CD4-positive, alpha-beta T cell treated with Interleukin-21 for 1 hour (primary cell): ENCODE data around the gene KIF3C.
A peak's percentile ranks its signal among the peaks of the same experiment; 100 is the strongest.
"Not testable (repeated sequence)": the region's sequence is repeated elsewhere in the genome, so short reads cannot be mapped to it uniquely, and the experiment has no call there.

Experiments used
- DNase-seq: peaks from one replicate; pipeline ENCODE4 v3.0.0-alpha.2; 2020

Gene KIF3C

GRCh38 chr2:25913696-25913973 lies 68.7 kb downstream of the KIF3C start:
- not testable (repeated sequence) for DNase-seq

GRCh38 chr2:25912851-25913695 lies 69.2 kb downstream of the KIF3C start:
- DNase-seq = no peak

GRCh38 chr2:25909574-25909973 lies 72.7 kb downstream of the KIF3C start:
- not testable (repeated sequence) for DNase-seq

- DNase-seq = no peak
These were observed 77.2 kb downstream of the KIF3C start for GRCh38 chr2:25905126-25905525.

- DNase-seq = no peak
These were observed 79.0 kb downstream of the KIF3C start for GRCh38 chr2:25903216-25903776.

GRCh38 chr2:25899404-25899970 lies 82.8 kb downstream of the KIF3C start:
- no peak for DNase-seq

GRCh38 chr2:25897506-25897905 lies 84.8 kb downstream of the KIF3C start:
- no peak for DNase-seq

- DNase-seq = not testable (repeated sequence)
These were observed 86.0 kb downstream of the KIF3C start for GRCh38 chr2:25896308-25896707.

GRCh38 chr2:25895610-25896009 lies 86.7 kb downstream of the KIF3C start:
- no peak for DNase-seq

- DNase-seq = no peak
These were observed 87.3 kb downstream of the KIF3C start for GRCh38 chr2:25895018-25895417.

- DNase-seq = no peak
These were observed 88.0 kb downstream of the KIF3C start for GRCh38 chr2:25894135-25894830.

- no peak for DNase-seq
These were observed 90.6 kb downstream of the KIF3C start for GRCh38 chr2:25891672-25892071.

GRCh38 chr2:25887624-25888242 lies 94.6 kb downstream of the KIF3C start:
- DNase-seq = no peak

- DNase-seq = no peak
These were observed 96.4 kb downstream of the KIF3C start for GRCh38 chr2:25885933-25886332.

GRCh38 chr2:25881764-25882163 lies 100.5 kb downstream of the KIF3C start:
- DNase-seq = no peak

- no peak for DNase-seq
These were observed 103.1 kb downstream of the KIF3C start for GRCh38 chr2:25879133-25879730.

- peak; percentile 98 for DNase-seq
These were observed 103.8 kb downstream of the KIF3C start, which contains the start of gene ASXL2 for GRCh38 chr2:25878361-25879132. ASXL2 (minus strand) TSS chr2:25878487; CDS start chr2:25878222, 265 bp downstream.

GRCh38 chr2:25877431-25878360 lies 104.6 kb downstream of the KIF3C start:
- DNase-seq = peak; percentile 75
